Sigmoid colon (tissue), 4 donors: ENCODE measurements around the gene PSPN.

Experiments
- EP300 ChIP-seq, 4 donors: sonication (generic); formaldehyde crosslinking; IDR thresholded peaks; one replicate each; pipeline ENCODE4 v1.6.1; 2017; ENCODE audit warnings: antibody characterized with exemption in 4 of 4
- POLR2A ChIP-seq, 2 donors: fragments of 450-650 bp; IDR thresholded peaks; one replicate each; pipeline ENCODE4 v1.6.1; 2016; ENCODE audit warnings: antibody characterized with exemption in 2 of 2, mild to moderate bottlenecking in 2 of 2, moderate library complexity in 2 of 2
- POLR2AphosphoS5 ChIP-seq, 4 donors: sonication (generic); formaldehyde crosslinking; IDR thresholded peaks; one replicate each; pipeline ENCODE4 v1.6.1; 2017; ENCODE audit warnings: antibody characterized with exemption in 4 of 4
- TF ChIP-seq, protein P1 (sequence below), 4 experiments: fragments of 450-650 bp in 3 of 4; fragments of 200-600 bp in 1 of 4; IDR thresholded peaks; one replicate each; pipeline ENCODE4 v1.5.1; 2016 to 2019; ENCODE audit warnings: antibody characterized with exemption in 4 of 4, mild to moderate bottlenecking in 3 of 4, moderate library complexity in 2 of 4

DNA sequence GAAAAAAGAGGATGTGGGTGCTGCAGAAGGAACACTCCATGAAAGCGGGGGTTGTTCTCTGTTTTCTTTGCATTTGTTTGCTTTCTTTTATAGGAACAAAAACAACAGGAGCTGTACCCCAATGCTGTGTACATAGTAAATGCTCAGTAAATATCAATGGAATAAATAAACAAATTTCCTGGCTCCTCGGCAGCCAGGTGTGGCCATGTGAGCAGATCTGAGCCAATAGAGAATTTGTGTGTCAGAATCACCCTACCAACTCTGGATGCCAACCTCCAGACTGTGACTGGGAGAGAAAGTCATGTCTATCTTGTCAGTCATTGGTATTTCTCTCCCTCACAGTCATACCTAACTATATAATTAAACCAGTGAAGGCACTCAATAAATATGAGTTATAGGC is 25.0 kb downstream of the PSPN start:
- TF ChIP-seq, protein P1, sequence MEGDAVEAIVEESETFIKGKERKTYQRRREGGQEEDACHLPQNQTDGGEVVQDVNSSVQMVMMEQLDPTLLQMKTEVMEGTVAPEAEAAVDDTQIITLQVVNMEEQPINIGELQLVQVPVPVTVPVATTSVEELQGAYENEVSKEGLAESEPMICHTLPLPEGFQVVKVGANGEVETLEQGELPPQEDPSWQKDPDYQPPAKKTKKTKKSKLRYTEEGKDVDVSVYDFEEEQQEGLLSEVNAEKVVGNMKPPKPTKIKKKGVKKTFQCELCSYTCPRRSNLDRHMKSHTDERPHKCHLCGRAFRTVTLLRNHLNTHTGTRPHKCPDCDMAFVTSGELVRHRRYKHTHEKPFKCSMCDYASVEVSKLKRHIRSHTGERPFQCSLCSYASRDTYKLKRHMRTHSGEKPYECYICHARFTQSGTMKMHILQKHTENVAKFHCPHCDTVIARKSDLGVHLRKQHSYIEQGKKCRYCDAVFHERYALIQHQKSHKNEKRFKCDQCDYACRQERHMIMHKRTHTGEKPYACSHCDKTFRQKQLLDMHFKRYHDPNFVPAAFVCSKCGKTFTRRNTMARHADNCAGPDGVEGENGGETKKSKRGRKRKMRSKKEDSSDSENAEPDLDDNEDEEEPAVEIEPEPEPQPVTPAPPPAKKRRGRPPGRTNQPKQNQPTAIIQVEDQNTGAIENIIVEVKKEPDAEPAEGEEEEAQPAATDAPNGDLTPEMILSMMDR (IDR thresholded peaks at IDR 0.05): no peak
- no peak for TF ChIP-seq EP300 (IDR thresholded peaks at IDR 0.05)
- no peak for TF ChIP-seq POLR2A (IDR thresholded peaks at IDR 0.05)
- no peak for TF ChIP-seq POLR2AphosphoS5 (IDR thresholded peaks at IDR 0.05)
